ENCODE results near the gene PDE3A. TPM values are rescaled to one million over a fixed set of nuclear protein-coding genes. Genes with fewer than 3 reads are reported as not detected.

The PDE3A gene
- total RNA-seq, 4 donors from 2014 or later, result 51.3 to 150 (median 114) TPM

GRCh38 chr12:20392339-20392738 is 24.0 kb downstream of the PDE3A start:
- in situ Hi-C loops (cut with MboI; ENCODE audit: low pct_ligation_motif_present in 1 of 4, low pct_unique_long_range_greater_than_20kb in 1 of 4, low sequenced_read_pairs in 3 of 4), result no loop called here
- no peak for DNase-seq
- Histone ChIP-seq H3K4me1 (peaks cover 3 to 77% (median 44%) of the 10 kb centered on the region in 4 donors), H3K36me3 (no peaks in the 10 kb centered on the region), H3K27me3 (no peaks in the 10 kb centered on the region), H3K4me3 (no peak overlapping the region), H3K9me3 (no peaks in the 10 kb centered on the region), H3K27ac (no peak overlapping the region)
- intact Hi-C loops (cut with DNase I; ENCODE audit: low total_unique reads), result no loop called here
- TF ChIP-seq, protein P1, sequence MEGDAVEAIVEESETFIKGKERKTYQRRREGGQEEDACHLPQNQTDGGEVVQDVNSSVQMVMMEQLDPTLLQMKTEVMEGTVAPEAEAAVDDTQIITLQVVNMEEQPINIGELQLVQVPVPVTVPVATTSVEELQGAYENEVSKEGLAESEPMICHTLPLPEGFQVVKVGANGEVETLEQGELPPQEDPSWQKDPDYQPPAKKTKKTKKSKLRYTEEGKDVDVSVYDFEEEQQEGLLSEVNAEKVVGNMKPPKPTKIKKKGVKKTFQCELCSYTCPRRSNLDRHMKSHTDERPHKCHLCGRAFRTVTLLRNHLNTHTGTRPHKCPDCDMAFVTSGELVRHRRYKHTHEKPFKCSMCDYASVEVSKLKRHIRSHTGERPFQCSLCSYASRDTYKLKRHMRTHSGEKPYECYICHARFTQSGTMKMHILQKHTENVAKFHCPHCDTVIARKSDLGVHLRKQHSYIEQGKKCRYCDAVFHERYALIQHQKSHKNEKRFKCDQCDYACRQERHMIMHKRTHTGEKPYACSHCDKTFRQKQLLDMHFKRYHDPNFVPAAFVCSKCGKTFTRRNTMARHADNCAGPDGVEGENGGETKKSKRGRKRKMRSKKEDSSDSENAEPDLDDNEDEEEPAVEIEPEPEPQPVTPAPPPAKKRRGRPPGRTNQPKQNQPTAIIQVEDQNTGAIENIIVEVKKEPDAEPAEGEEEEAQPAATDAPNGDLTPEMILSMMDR (IDR thresholded peaks at IDR 0.05), result no peak
- TF ChIP-seq POLR2A (IDR thresholded peaks at IDR 0.05) (no peak), POLR2AphosphoS5 (IDR thresholded peaks at IDR 0.05) (no peak), EP300 (IDR thresholded peaks at IDR 0.05; ENCODE audit: low read depth) (no peak)

- WGBS, 2 donors (ENCODE audit: low coverage in 1 of 2), result 48 to 59% methylated on average over 5 of the region's 5 CpGs
- Histone ChIP-seq H3K9me3 (no peaks in the 10 kb centered on the region), H3K36me3 (no peaks in the 10 kb centered on the region), H3K4me3 (no peak overlapping the region), H3K27me3 (no peaks in the 10 kb centered on the region), H3K4me1 (peaks cover 0 to 69% (median 38%) of the 10 kb centered on the region in 4 donors), H3K27ac (peak overlapping the region; percentile 28 to 43 (median 38))
- in situ Hi-C loops (cut with MboI; ENCODE audit: low pct_ligation_motif_present in 1 of 4, low pct_unique_long_range_greater_than_20kb in 1 of 4, low sequenced_read_pairs in 3 of 4) (no loop called here), intact Hi-C loops (cut with DNase I; ENCODE audit: low total_unique reads) (no loop called here)
- no peak for DNase-seq
- TF ChIP-seq POLR2AphosphoS5 (IDR thresholded peaks at IDR 0.05) (peak in 1 of 3 donors; percentile 8), EP300 (IDR thresholded peaks at IDR 0.05; ENCODE audit: low read depth) (no peak)
- TF ChIP-seq, protein P1 (IDR thresholded peaks at IDR 0.05), result no peak
Measured at GRCh38 chr12:20393707-20394106, 25.4 kb downstream of the PDE3A start.

DNA sequence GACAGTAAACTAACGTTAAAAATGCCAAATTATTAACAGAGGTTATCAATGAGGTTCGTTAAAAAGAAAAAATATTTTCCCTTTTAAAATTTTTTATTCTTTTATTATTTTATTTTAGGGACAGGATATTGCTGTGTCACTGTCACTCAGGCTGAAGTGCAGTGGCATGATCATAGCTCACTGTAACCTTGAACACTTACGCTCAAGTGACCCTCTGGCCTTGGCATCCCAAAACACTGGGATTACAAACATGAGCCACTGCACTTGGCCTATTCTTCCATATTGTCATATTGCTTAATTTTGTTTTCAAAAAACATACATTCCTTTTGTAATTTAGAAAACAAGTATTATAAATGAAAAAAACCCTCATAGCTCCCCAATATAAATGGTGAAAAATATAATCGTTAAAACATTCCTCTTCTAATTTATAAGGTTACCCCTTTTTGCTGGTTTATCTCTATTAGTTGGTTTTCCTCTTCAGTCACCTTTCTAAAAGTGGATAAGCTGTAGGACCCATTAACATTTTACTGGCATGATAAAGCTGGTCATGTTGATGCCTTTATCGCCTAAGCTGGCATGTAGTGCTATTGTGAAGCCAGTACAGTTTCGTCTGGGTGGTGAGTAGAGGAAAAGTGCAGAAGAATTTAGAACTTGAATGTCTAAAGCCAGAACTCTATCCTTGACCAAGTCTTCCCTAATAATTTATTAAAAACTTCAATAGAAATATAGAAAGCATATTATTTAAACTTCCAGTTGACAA is 27.6 kb downstream of the PDE3A start:
- no peak for TF ChIP-seq POLR2AphosphoS5 (IDR thresholded peaks at IDR 0.05)
- TF ChIP-seq, protein P1 (IDR thresholded peaks at IDR 0.05), result no peak
- no peak for TF ChIP-seq EP300 (IDR thresholded peaks at IDR 0.05; ENCODE audit: low read depth)
- TF ChIP-seq POLR2A (IDR thresholded peaks at IDR 0.05), result no peak
- no peak for DNase-seq
- 90 to 96% methylated on average over 6 of the region's 6 CpGs for WGBS, 2 donors (ENCODE audit: low coverage in 1 of 2)
- H3K36me3 ChIP-seq, result no peaks in the 10 kb centered on the region
- intact Hi-C loops (cut with DNase I; ENCODE audit: low total_unique reads) (no loop called here), in situ Hi-C loops (cut with MboI; ENCODE audit: low pct_ligation_motif_present in 1 of 4, low pct_unique_long_range_greater_than_20kb in 1 of 4, low sequenced_read_pairs in 3 of 4) (no loop called here)
- no peaks in the 10 kb centered on the region for H3K9me3 ChIP-seq
- no peak overlapping the region for H3K27ac ChIP-seq
- H3K4me3 ChIP-seq, result no peak overlapping the region
- H3K4me1 ChIP-seq, result peaks cover 0 to 46% (median 18%) of the 10 kb centered on the region in 4 donors
- no peaks in the 10 kb centered on the region for H3K27me3 ChIP-seq

DNA sequence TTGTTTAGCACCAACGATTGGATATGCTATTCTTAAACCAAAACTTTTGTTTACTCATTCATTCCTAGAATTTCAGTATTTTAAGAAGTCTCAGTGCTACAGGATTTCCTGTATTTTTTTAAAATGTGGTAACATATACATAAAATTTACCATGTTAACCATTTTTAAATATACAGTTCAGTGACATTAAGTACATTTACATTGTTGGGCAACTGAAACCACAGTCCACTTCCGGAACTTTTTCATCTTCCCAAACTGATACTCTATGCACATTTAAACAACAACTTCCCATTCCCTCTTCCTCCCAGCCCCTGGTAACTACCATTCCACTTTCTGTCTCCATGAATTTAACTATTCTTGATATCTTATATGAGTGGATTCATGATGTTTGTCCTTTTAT is 30.3 kb downstream of the PDE3A start:
- no peak for TF ChIP-seq POLR2AphosphoS5 (IDR thresholded peaks at IDR 0.05)
- TF ChIP-seq, protein P1 (IDR thresholded peaks at IDR 0.05), result no peak
- TF ChIP-seq EP300 (IDR thresholded peaks at IDR 0.05; ENCODE audit: low read depth), result no peak
- TF ChIP-seq POLR2A (IDR thresholded peaks at IDR 0.05), result no peak
- intact Hi-C loops (cut with DNase I; ENCODE audit: low total_unique reads), result no loop called here
- H3K4me1 ChIP-seq, result peaks cover 3 to 38% (median 12%) of the 10 kb centered on the region in 4 donors
- H3K36me3 ChIP-seq, result no peaks in the 10 kb centered on the region
- whole genome bisulfite sequencing, 2 donors (ENCODE audit: low coverage in 1 of 2), result 36 to 45% methylated on average over 2 of the region's 2 CpGs
- H3K9me3 ChIP-seq, result no peaks in the 10 kb centered on the region
- no peaks in the 10 kb centered on the region for H3K27me3 ChIP-seq
- DNase-seq, result no peak
- in situ Hi-C loops (cut with MboI; ENCODE audit: low pct_ligation_motif_present in 1 of 4, low pct_unique_long_range_greater_than_20kb in 1 of 4, low sequenced_read_pairs in 3 of 4), result no loop called here
- H3K27ac ChIP-seq, result no peak overlapping the region
- no peak overlapping the region for H3K4me3 ChIP-seq

Data from transverse colon (tissue), 4 donors.